Left lung (tissue), 10 donors: ENCODE data around the gene MAST2. TPM values are rescaled to one million over a fixed set of nuclear protein-coding genes. Genes with fewer than 3 reads are reported as not detected.
"Not testable (repeated sequence)": the region's sequence is repeated elsewhere in the genome, so short reads cannot be mapped to it uniquely, and the experiment has no call there.

Source experiments
- ATAC-seq: fragments of 200-7000 bp; cut with Tn5 transposase; one replicate; pipeline ENCODE4 v1.9.1; 2020; ENCODE audit warnings: moderate library complexity
- DNase-seq, 4 donors: peaks; one replicate each; pipeline ENCODE4 v3.0.0-alpha.2; 2013 to 2020
- H3K27ac ChIP-seq, 2 donors: fragments of 200-600 bp; sonication (generic) in 1 of 2; one replicate each; pipeline versions ENCODE4 v1.5.0 to v1.8.0; 2020 to 2021
- H3K27me3 ChIP-seq, 2 donors: fragments of 200-600 bp; sonication (generic) in 1 of 2; one replicate each; pipeline versions ENCODE4 v1.5.0 to v1.8.0; 2020 to 2021
- H3K36me3 ChIP-seq, 2 donors: fragments of 200-600 bp; sonication (generic) in 1 of 2; one replicate each; pipeline versions ENCODE4 v1.5.0 to v1.8.0; 2020 to 2021
- H3K4me1 ChIP-seq, 2 donors: fragments of 200-600 bp; one replicate each; pipeline ENCODE4 v1.8.0; 2021
- H3K4me3 ChIP-seq, 2 donors: fragments of 200-600 bp; sonication (generic) in 1 of 2; one replicate each; pipeline versions ENCODE4 v1.5.0 to v1.8.0; 2020 to 2021; ENCODE audit warnings: mild to moderate bottlenecking in 1 of 2
- H3K9me3 ChIP-seq, 2 donors: fragments of 200-600 bp; sonication (generic) in 1 of 2; one replicate each; pipeline versions ENCODE4 v1.5.0 to v1.8.0; 2020 to 2021
- intact Hi-C, 2 donors: fragments of 100-400 bp; cut with DNase I; formaldehyde crosslinking; loops; one replicate each; pipeline versions ENCODE4 v1.11.2 to v1.14.2; 2022
- polyA plus RNA-seq, 6 donors: library from polyadenylated mRNA; unstranded; fragments of 120-200 nt; gene quantifications; one replicate each; pipeline ENCODE4 v1.2.1, GENCODE V29; 2013; ENCODE audit not compliant: insufficient read length in 6 of 6
- total RNA-seq, 2 donors: library from RNA; stranded (reverse); fragmentation: NEBNext Ultra II Directional; extraction: Animal tissue kit (Norgen Biotek cat#: 25700); gene quantifications; one replicate each; pipeline ENCODE4 v1.2.1, GENCODE V29; 2021
- TF ChIP-seq, protein P1 (sequence below), 2 donors: fragments of 200-600 bp; sonication (generic) in 1 of 2; IDR thresholded peaks; one replicate each; pipeline versions ENCODE4 v1.5.0 to v1.8.0; 2021; ENCODE audit warnings: antibody characterized with exemption in 2 of 2
- donor health status: DM: no; HTN: yes; CAD: no.
- donor health status: DM: no; HTN: no; CAD: no.

Gene MAST2
- total and polyA plus RNA-seq, 8 donors = 27.3 to 74.4 (median 64.9) TPM

DNA sequence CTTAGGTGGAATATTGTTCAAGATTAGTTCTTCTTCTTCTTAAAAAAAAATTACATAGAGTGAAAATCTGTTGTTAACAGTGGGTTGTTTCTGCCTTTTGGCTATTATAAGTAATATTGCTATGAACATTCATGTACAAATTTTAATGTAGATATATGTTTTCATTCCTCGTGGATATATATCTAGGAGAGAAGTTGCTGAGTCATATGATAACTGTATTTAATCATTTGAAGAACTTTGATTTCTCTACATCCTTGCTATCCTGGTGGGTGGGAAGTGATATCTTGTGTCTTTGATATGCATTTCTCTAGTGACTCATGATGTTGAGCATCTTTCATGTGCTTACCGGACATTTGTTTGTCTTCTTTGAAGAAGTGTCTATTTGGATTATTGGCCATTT is 29.9 kb downstream of the MAST2 start:
- Histone ChIP-seq H3K9me3 (no peaks in the 10 kb centered on the region), H3K4me1 (no peaks in the 10 kb centered on the region), H3K27me3 (no peaks in the 10 kb centered on the region), H3K36me3 (peaks cover 0 to 31% of the 10 kb centered on the region in 2 donors), H3K4me3 (no peak overlapping the region), H3K27ac (no peak overlapping the region)
- TF ChIP-seq, protein P1, sequence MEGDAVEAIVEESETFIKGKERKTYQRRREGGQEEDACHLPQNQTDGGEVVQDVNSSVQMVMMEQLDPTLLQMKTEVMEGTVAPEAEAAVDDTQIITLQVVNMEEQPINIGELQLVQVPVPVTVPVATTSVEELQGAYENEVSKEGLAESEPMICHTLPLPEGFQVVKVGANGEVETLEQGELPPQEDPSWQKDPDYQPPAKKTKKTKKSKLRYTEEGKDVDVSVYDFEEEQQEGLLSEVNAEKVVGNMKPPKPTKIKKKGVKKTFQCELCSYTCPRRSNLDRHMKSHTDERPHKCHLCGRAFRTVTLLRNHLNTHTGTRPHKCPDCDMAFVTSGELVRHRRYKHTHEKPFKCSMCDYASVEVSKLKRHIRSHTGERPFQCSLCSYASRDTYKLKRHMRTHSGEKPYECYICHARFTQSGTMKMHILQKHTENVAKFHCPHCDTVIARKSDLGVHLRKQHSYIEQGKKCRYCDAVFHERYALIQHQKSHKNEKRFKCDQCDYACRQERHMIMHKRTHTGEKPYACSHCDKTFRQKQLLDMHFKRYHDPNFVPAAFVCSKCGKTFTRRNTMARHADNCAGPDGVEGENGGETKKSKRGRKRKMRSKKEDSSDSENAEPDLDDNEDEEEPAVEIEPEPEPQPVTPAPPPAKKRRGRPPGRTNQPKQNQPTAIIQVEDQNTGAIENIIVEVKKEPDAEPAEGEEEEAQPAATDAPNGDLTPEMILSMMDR (IDR thresholded peaks at IDR 0.05) = no peak
- ATAC-seq (no peak), DNase-seq (no peak)
- intact Hi-C loops = no loop called here

DNA sequence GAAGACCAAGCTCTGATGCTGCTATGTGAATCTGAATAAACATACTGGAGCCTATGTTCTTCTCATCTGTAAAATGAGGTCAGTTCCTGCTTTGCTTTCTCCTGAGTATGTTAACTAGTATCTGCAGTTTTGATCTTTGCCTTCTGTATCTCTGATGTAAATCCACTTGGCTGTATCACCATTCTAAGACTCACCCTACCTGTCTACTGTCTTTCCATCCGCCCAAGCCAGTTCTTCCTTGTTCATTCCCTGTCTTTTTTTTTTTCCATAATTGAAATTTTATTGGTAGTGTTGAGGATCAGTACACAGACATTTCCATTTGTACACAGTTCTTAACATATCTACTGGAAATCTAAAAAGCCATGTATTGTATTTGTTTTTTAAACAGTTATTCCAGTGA is 31.3 kb downstream of the MAST2 start:
- intact Hi-C loops = no loop called here
- H3K27ac ChIP-seq = no peak overlapping the region
- ATAC-seq (no peak), DNase-seq (no peak)
- TF ChIP-seq, protein P1 (IDR thresholded peaks at IDR 0.05) = no peak
- H3K36me3 ChIP-seq = peaks cover 0 to 25% of the 10 kb centered on the region in 2 donors
- no peaks in the 10 kb centered on the region for H3K9me3 ChIP-seq
- no peak overlapping the region for H3K4me3 ChIP-seq
- H3K4me1 ChIP-seq = no peaks in the 10 kb centered on the region
- H3K27me3 ChIP-seq = no peaks in the 10 kb centered on the region

DNA sequence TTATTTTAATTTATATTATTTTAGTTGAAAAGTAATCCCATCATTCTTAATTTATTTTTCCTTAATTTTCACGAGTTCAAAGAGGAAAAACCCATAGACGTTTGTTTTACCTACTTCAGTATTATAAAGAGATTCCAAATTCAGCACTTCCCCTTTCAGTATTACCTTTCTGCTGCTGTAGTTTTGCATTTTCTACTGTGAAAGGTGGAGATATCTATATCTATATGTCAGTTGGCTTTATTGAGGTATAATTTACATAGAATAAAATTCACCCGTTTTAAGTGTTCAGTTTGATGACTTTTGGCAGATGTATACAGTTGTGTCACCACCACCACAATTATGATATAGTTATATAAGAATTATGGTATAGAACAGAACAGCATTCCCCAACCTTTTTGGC is 33.0 kb downstream of the MAST2 start:
- ATAC-seq (no peak), DNase-seq (no peak)
- no peaks in the 10 kb centered on the region for H3K9me3 ChIP-seq
- no peaks in the 10 kb centered on the region for H3K4me1 ChIP-seq
- H3K4me3 ChIP-seq = no peak overlapping the region
- H3K36me3 ChIP-seq = peaks cover 0 to 11% of the 10 kb centered on the region in 2 donors
- H3K27me3 ChIP-seq = no peaks in the 10 kb centered on the region
- H3K27ac ChIP-seq = no peak overlapping the region
- TF ChIP-seq, protein P1 (IDR thresholded peaks at IDR 0.05) = no peak
- intact Hi-C loops = no loop called here

DNA sequence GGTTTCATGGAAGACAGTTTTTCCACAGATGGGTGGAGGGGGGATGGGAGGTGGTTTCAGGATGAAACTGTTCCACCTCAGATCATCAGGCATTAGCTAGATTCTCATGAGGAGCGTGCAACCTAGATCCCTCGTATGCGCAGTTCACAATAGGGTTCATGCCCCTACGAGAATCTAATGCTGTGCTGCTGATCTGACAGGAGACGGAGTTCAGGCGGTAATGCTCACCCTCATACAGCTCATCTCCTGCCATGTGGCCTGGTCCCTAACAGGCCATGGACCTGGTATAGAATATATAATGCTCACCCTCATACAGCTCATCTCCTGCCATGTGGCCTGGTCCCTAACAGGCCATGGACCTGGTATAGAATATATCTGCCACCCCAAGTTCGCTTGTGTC is 33.4 kb downstream of the MAST2 start:
- H3K9me3 ChIP-seq, intact Hi-C loops, H3K4me1 ChIP-seq, H3K27ac ChIP-seq, H3K4me3 ChIP-seq, ATAC-seq, H3K27me3 ChIP-seq, DNase-seq, H3K36me3 ChIP-seq: not testable (repeated sequence)

DNA sequence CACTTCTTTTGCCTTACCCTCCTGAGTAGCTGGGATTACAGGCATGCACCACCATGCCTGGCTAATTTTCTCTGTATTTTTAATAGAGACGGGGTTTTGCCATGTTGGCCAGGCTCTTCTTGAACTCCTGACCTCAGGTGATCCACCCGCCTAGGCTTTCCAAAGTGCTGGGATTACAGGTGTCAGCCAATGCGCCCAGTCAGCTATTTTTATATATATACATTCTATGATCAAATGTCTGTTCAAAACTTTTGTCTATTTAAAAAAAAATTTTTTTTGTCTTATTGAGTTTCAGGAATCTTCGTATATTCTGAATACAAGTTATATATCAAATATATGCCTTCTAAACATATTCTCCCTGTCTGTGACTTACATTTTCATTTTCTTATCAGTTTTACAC is 34.9 kb downstream of the MAST2 start:
- H3K4me3 ChIP-seq, H3K9me3 ChIP-seq, DNase-seq, H3K27ac ChIP-seq, H3K36me3 ChIP-seq, intact Hi-C loops, H3K27me3 ChIP-seq, H3K4me1 ChIP-seq, ATAC-seq: not testable (repeated sequence)

DNA sequence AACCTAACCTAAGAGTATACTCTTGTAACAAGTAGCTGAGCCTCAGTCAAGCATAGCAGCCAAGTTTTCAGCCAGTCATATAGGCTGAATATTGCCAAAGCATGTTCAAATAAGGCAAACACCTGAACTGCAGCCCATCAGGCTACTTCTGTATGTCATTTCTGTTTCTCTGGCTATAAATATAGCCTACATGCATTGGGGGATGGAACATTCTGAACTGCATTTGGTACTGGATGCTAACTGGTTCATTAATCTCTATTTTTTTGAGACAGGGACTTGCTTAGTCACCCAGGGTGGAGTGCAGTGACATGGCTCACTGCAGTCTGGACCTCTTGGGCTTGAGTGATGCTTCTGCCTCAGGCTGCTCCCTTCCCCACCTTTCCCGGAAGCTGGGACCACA is 37.3 kb downstream of the MAST2 start:
- no peak for ATAC-seq
- no peak overlapping the region for H3K27ac ChIP-seq
- no peak for DNase-seq
- intact Hi-C loops = no loop called here
- no peaks in the 10 kb centered on the region for H3K36me3 ChIP-seq
- no peaks in the 10 kb centered on the region for H3K27me3 ChIP-seq
- TF ChIP-seq, protein P1 (IDR thresholded peaks at IDR 0.05) = no peak
- peaks cover 0 to 9% of the 10 kb centered on the region in 2 donors for H3K4me1 ChIP-seq
- H3K4me3 ChIP-seq = no peak overlapping the region
- no peaks in the 10 kb centered on the region for H3K9me3 ChIP-seq
